Left colon (tissue), 2 donors: ENCODE results near the gene CNIH3. TPM values are rescaled to one million over a fixed set of nuclear protein-coding genes. Genes with fewer than 3 reads are reported as not detected.

Source experiments
- ATAC-seq: fragments of 200-7000 bp; cut with Tn5 transposase; one replicate; pipeline ENCODE4 v1.9.1; 2020; ENCODE audit warnings: mild to moderate bottlenecking, moderate library complexity
- DNase-seq, 2 donors: peaks; one replicate each; pipeline ENCODE4 v3.0.0-alpha.2; 2020
- intact Hi-C, 2 donors: fragments of 100-400 bp; cut with DNase I in 1 of 2; cut with micrococcal nuclease in 1 of 2; formaldehyde crosslinking; loops; one replicate each; pipeline versions ENCODE4 v1.11.2 to v1.14.0; 2022; cut with DNase I, micrococcal nuclease
- total RNA-seq, 2 donors: library from RNA; stranded (reverse); fragmentation: NEBNext Ultra II Directional; extraction: Animal tissue kit (Norgen Biotek cat#: 25700); gene quantifications; one replicate each; pipeline ENCODE4 v1.2.1, GENCODE V29; 2021
- donor health status: DM: no; HTN: no; CAD: no.
- donor health status: DM: yes; HTN: yes; CAD: no.

CNIH3 gene
- total RNA-seq, 2 donors from 2014 or later, result 0.95 to 1.5 TPM

GRCh38 chr1:224732377-224733026 is 116.4 kb downstream of the CNIH3 start:
- intact Hi-C loops, result no loop called here
- DNase-seq, result no peak
- ATAC-seq, result peak; percentile 50

- ATAC-seq (peak; percentile 50), DNase-seq (no peak)
- intact Hi-C loops, result no loop called here
These were observed 117.2 kb downstream of the CNIH3 start for GRCh38 chr1:224733027-224733911.

- no peak for DNase-seq
- intact Hi-C loops, result no loop called here
- ATAC-seq, result no peak
These were observed 118.3 kb downstream of the CNIH3 start for GRCh38 chr1:224734261-224734935.

- intact Hi-C loops, result no loop called here
- no peak for DNase-seq
- no peak for ATAC-seq
These were observed 119.0 kb downstream of the CNIH3 start for GRCh38 chr1:224735159-224735558.

- intact Hi-C loops, result no loop called here
- ATAC-seq (no peak), DNase-seq (no peak)
These were observed 120.7 kb downstream of the CNIH3 start for GRCh38 chr1:224736619-224737352.

- intact Hi-C loops, result no loop called here
- ATAC-seq (no peak), DNase-seq (no peak)
These were observed 121.2 kb downstream of the CNIH3 start for GRCh38 chr1:224737353-224737727.

GRCh38 chr1:224739303-224739996 is 123.3 kb downstream of the CNIH3 start:
- intact Hi-C loops, result no loop called here
- ATAC-seq, result no peak
- DNase-seq, result no peak

GRCh38 chr1:224739997-224740684 is 124.0 kb downstream of the CNIH3 start:
- ATAC-seq (no peak), DNase-seq (no peak)
- intact Hi-C loops, result no loop called here

- intact Hi-C loops, result no loop called here
- ATAC-seq (no peak), DNase-seq (no peak)
These were observed 124.6 kb downstream of the CNIH3 start for GRCh38 chr1:224740685-224741052.

- no peak for DNase-seq
- intact Hi-C loops, result no loop called here
- no peak for ATAC-seq
These were observed 126.2 kb downstream of the CNIH3 start for GRCh38 chr1:224742349-224742748.

GRCh38 chr1:224743608-224744164 is 127.6 kb downstream of the CNIH3 start:
- DNase-seq (no peak), ATAC-seq (no peak)
- intact Hi-C loops, result no loop called here

- ATAC-seq, result no peak
- intact Hi-C loops, result no loop called here
- no peak for DNase-seq
These were observed 128.4 kb downstream of the CNIH3 start for GRCh38 chr1:224744521-224744920.

GRCh38 chr1:224745394-224745793 is 129.3 kb downstream of the CNIH3 start:
- intact Hi-C loops, result no loop called here
- no peak for DNase-seq
- ATAC-seq, result no peak

- intact Hi-C loops, result no loop called here
- DNase-seq (no peak), ATAC-seq (no peak)
These were observed 129.8 kb downstream of the CNIH3 start for GRCh38 chr1:224745924-224746323.

- intact Hi-C loops, result no loop called here
- no peak for ATAC-seq
- no peak for DNase-seq
These were observed 131.5 kb downstream of the CNIH3 start for GRCh38 chr1:224747578-224747977.

GRCh38 chr1:224749916-224750315 is 133.8 kb downstream of the CNIH3 start:
- DNase-seq (no peak), ATAC-seq (no peak)
- intact Hi-C loops, result no loop called here

GRCh38 chr1:224751624-224752311 is 135.7 kb downstream of the CNIH3 start:
- no peak for DNase-seq
- intact Hi-C loops, result no loop called here
- no peak for ATAC-seq
